Upper lobe of left lung (tissue), 4 donors: ENCODE results near the gene HOMER1.

Experiments used
- EP300 ChIP-seq, 4 donors: sonication (generic); formaldehyde crosslinking; IDR thresholded peaks; one replicate each; pipeline ENCODE4 v1.5.1; 2017; ENCODE audit warnings: antibody characterized with exemption in 4 of 4, control low read depth in 2 of 4
- POLR2A ChIP-seq, 4 donors: fragments of 450-650 bp; IDR thresholded peaks; one replicate each; pipeline ENCODE4 v1.5.1; 2016 to 2017; ENCODE audit warnings: antibody characterized with exemption in 4 of 4, mild to moderate bottlenecking in 2 of 4
- POLR2AphosphoS5 ChIP-seq, 2 donors: sonication (generic); formaldehyde crosslinking; IDR thresholded peaks; one replicate each; pipeline ENCODE4 v1.5.1; 2017; ENCODE audit warnings: antibody characterized with exemption in 2 of 2
- TF ChIP-seq, protein P1 (sequence below), 6 experiments: fragments of 450-650 bp in 4 of 6; fragments of 200-600 bp in 2 of 6; sonication (generic) in 2 of 6; IDR thresholded peaks; one replicate each; pipeline ENCODE4 v1.5.1; 2016 to 2019; ENCODE audit warnings: antibody characterized with exemption in 6 of 6

- TF ChIP-seq POLR2A (IDR thresholded peaks at IDR 0.05), result no peak
- TF ChIP-seq, protein P1, sequence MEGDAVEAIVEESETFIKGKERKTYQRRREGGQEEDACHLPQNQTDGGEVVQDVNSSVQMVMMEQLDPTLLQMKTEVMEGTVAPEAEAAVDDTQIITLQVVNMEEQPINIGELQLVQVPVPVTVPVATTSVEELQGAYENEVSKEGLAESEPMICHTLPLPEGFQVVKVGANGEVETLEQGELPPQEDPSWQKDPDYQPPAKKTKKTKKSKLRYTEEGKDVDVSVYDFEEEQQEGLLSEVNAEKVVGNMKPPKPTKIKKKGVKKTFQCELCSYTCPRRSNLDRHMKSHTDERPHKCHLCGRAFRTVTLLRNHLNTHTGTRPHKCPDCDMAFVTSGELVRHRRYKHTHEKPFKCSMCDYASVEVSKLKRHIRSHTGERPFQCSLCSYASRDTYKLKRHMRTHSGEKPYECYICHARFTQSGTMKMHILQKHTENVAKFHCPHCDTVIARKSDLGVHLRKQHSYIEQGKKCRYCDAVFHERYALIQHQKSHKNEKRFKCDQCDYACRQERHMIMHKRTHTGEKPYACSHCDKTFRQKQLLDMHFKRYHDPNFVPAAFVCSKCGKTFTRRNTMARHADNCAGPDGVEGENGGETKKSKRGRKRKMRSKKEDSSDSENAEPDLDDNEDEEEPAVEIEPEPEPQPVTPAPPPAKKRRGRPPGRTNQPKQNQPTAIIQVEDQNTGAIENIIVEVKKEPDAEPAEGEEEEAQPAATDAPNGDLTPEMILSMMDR (IDR thresholded peaks at IDR 0.05), result no peak
- TF ChIP-seq POLR2AphosphoS5 (IDR thresholded peaks at IDR 0.05), result no peak
- TF ChIP-seq EP300 (IDR thresholded peaks at IDR 0.05), result no peak
These were observed 26.7 kb downstream of the HOMER1 start for GRCh38 chr5:79487251-79487650.
